ENCODE results near the gene ZNF784.

The ZNF784 gene

DNA sequence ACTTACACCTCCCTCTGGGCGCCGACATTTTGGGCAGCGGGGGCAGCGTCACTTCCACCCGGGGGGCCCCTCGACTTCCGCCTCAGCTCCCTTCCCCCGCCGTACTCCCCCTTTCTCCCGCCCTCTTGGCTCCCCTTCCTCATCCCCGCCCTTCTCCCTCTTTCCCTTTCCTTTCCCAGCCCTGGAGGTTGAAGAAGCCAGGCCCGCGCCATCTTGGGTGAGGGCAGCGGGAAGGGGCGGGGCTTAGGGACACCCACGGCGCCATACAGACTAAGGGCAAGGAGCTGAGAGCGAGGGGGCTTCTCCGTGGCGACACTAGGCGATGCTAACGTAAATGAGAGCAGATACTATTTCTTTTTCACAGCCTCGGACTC lies 24.9 kb downstream of the ZNF784 start, which contains the start of gene FIZ1:
Gene FIZ1, minus strand, starts transcription at position 50 of the 374 bp plus-strand sequence. CDS start 1,652 bp downstream, outside the sequence.
- Mint-ChIP-seq H3K36me3 (ENCODE audit: insufficient read depth) (peaks cover 11% of the 10 kb centered on the region), H3K4me1 (peaks cover 28% of the 10 kb centered on the region)

DNA sequence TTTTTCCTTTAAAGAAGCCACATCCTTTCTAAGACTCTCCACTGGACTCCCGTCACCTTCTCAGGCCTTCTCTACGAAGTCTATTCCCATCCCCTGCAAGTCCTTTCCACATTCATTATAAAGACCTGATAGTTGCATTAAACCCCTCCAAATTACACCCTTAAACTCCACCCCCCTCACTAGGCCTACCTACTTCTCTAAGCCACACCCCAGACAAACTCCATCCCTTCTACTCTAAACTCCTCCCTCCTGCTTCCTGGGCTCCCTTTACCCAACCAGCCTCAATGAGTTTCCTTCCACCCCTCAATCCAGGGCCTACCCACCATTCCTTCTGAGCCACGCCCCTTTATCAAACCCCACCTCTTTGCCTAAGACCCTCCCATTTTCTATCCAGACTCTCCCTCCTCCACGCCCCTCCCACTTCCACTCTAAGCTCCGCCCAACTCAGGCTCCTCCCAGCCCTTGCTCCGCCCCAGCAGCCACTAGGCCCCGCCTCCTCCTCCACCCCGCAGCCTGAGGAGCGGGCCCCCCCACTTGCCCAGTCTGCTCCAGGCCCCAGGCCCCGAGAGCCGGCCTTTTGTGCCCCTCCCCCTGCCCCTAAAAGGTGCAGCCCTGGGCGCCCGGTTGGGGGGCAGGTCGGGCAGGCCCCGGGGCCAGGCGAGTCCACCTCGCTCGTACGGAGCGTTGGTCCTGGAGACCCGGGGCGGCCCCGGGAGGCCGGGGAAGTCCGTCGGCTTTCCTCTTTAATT lies 25.5 kb downstream of the ZNF784 start:
- Mint-ChIP-seq H3K36me3 (ENCODE audit: insufficient read depth) (peaks cover 11% of the 10 kb centered on the region), H3K9me3 (no peaks in the 10 kb centered on the region), H3K4me3 (peak overlapping the region; percentile 94), H3K4me1 (peaks cover 26% of the 10 kb centered on the region), H3K27me3 (no peaks in the 10 kb centered on the region), H3K27ac (ENCODE audit: low read depth) (peak overlapping the region; percentile 91)
- peak; percentile 54 for ATAC-seq (replicated peaks; ENCODE audit: extremely low read depth, poor library complexity, severe bottlenecking)
- peak; percentile 97 to 99 for DNase-seq (ENCODE audit: low spot score in 2 of 2)

More for the DNA sequence above, 24.9 kb downstream of the ZNF784 start, which contains the start of gene FIZ1:
- ATAC-seq (replicated peaks; ENCODE audit: extremely low read depth, poor library complexity, severe bottlenecking) (peak; percentile 83), DNase-seq (ENCODE audit: low spot score in 2 of 2) (peak; percentile 90 to 94)
- H3K9me3 Mint-ChIP-seq = no peaks in the 10 kb centered on the region
- H3K4me3 Mint-ChIP-seq = peak within 1 kb of the TSS; percentile 94
- H3K27me3 Mint-ChIP-seq = no peaks in the 10 kb centered on the region
- peak within 1 kb of the TSS; percentile 91 for H3K27ac Mint-ChIP-seq (ENCODE audit: low read depth)

DNA sequence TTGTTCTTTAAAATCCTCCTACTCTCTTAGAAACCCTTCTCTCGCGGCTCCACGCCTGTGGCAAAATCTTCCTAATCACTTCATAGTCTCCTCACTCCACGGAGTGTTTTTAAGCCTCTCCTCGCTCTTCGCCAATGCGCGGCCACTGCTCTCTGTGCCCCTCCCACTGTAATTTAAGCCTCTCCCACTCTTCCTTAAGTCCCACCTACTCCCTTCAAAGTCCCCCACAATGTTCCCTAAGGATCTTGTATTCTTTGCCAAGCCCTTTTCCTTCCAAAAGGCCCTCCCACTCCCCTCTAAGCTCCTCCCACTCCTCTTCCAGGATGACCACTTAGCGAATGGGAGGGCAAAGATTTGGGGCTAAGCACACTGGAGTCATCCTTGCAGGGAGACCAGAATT lies 26.3 kb downstream of the ZNF784 start:
- Mint-ChIP-seq H3K4me3 (no peak overlapping the region), H3K9me3 (no peaks in the 10 kb centered on the region), H3K27ac (ENCODE audit: low read depth) (no peak overlapping the region), H3K36me3 (ENCODE audit: insufficient read depth) (peaks cover 11% of the 10 kb centered on the region), H3K4me1 (peaks cover 21% of the 10 kb centered on the region), H3K27me3 (no peaks in the 10 kb centered on the region)
- ATAC-seq (replicated peaks; ENCODE audit: extremely low read depth, poor library complexity, severe bottlenecking) (no peak), DNase-seq (ENCODE audit: low spot score in 2 of 2) (no peak)

DNA sequence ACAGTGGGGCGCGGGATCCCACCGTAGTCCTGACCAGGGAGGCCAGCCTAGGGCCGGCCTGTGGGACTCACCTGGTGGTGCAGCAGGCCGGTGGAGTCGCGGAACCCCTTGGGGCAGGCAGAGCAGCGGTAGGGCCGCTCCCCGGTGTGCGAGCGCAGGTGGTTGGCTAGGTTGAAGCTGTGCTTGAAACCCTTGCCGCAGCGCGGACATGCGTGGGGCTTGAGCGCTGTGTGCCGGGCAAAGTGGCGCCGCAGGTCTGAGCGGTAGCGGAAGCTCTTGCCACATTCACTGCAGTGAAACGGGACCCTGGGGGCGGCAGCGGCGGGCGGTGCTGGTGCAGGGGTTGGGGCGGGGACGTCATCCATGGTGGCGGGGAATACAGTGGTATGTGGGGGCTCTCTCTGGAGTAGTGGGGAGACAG lies 26.9 kb downstream of the ZNF784 start:
- Mint-ChIP-seq H3K27me3 (no peaks in the 10 kb centered on the region), H3K4me1 (peaks cover 21% of the 10 kb centered on the region), H3K4me3 (no peak overlapping the region), H3K36me3 (ENCODE audit: insufficient read depth) (peaks cover 11% of the 10 kb centered on the region), H3K9me3 (no peaks in the 10 kb centered on the region), H3K27ac (ENCODE audit: low read depth) (no peak overlapping the region)
- DNase-seq (ENCODE audit: low spot score in 2 of 2) (no peak), ATAC-seq (replicated peaks; ENCODE audit: extremely low read depth, poor library complexity, severe bottlenecking) (no peak)

DNA sequence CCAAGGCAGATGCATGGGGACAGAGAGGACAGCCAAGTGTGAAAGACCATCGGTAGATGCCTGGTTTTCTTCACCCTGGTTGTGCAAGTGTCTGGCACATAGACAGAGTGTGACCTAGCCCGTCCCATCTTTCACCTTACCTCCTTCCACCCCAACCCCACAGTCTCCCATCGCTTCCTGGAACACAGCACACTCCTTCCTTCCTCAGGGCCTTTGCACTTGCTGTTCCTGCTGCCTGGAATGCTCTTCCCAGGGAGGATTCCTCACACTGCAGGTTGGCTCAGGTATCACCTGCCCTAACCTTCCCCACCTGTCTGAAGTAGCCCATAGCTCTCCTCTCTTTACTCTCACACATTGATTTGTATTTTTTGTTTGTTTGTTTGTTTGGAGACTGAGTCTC lies 28.1 kb downstream of the ZNF784 start:
- H3K36me3 Mint-ChIP-seq (ENCODE audit: insufficient read depth) = peaks cover 11% of the 10 kb centered on the region

DNA sequence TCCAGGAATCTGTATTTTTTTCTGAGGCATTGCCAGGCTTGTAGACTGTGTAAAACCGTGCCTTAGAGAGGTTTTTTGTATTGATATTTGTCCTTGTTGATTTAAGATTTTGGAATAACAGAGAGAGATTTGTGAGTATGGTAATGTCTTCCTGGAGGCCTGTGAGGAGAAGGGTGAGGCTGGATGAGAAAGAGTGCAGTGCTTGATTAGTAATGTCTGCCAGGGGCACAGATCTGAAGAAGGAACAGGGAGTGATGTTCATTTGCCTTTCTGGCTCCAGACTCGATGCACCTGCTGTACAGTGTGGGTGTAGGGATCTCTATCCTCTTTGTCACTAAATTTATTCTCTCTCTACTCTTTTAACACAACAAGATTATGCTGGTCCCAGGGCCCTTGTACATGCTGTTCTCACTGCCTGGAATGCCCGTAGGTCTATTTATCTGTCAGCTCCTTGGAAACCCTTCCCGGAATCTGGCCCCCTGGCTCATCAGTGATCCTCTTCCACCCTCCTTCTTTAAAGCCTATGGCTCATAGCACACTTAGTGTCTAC lies 29.3 kb downstream of the ZNF784 start:
- H3K9me3 Mint-ChIP-seq = no peaks in the 10 kb centered on the region
- DNase-seq (ENCODE audit: low spot score in 2 of 2) = no peak
- no peak overlapping the region for H3K4me3 Mint-ChIP-seq
- no peak for ATAC-seq (replicated peaks; ENCODE audit: extremely low read depth, poor library complexity, severe bottlenecking)
- peaks cover 11% of the 10 kb centered on the region for H3K36me3 Mint-ChIP-seq (ENCODE audit: insufficient read depth)
- H3K4me1 Mint-ChIP-seq = peaks cover 11% of the 10 kb centered on the region
- H3K27ac Mint-ChIP-seq (ENCODE audit: low read depth) = peak overlapping the region; percentile 71
- no peaks in the 10 kb centered on the region for H3K27me3 Mint-ChIP-seq

More for the DNA sequence above, 28.1 kb downstream of the ZNF784 start:
- H3K9me3 Mint-ChIP-seq = no peaks in the 10 kb centered on the region
- no peak overlapping the region for H3K4me3 Mint-ChIP-seq
- no peak overlapping the region for H3K27ac Mint-ChIP-seq (ENCODE audit: low read depth)
- H3K27me3 Mint-ChIP-seq = no peaks in the 10 kb centered on the region
- peaks cover 14% of the 10 kb centered on the region for H3K4me1 Mint-ChIP-seq
- no peak for DNase-seq (ENCODE audit: low spot score in 2 of 2)
- no peak for ATAC-seq (replicated peaks; ENCODE audit: extremely low read depth, poor library complexity, severe bottlenecking)

DNA sequence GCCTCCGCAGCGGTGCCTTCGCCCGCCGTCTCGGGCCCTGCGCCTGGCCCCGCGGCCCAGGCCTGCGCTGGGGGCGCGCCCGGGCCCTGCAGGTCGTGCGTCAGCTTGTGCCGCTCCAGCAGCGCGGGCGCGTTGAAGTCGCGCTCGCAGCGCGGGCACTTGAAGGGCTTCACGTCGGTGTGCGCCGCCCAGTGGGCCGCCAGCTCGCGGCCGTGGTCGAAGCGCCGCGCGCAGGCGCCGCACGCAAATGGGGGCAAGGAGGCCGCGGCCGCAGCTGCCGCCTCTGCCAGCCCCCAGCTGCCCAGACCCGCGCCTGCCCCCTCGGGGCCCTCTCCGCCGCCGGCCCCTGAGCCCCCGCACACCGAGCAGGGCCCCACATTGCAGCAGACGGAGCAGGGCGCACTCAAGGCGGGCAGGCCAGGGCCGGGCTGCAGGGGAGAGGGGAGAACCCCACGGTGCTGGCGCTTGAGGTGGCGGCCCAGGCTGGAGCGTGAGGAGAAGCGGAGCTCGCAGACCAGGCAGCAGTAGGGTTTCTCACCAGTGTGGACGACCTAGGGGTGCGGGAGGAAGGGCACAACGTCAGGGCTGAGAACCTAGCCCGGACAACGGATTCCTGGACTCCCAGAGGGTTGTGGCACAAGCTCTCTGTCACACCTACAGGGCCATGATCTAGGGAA lies 31.1 kb downstream of the ZNF784 start:
- no peaks in the 10 kb centered on the region for H3K9me3 Mint-ChIP-seq
- H3K36me3 Mint-ChIP-seq (ENCODE audit: insufficient read depth) = peaks cover 8% of the 10 kb centered on the region
- H3K4me1 Mint-ChIP-seq = peaks cover 4% of the 10 kb centered on the region
- no peak overlapping the region for H3K27ac Mint-ChIP-seq (ENCODE audit: low read depth)
- no peak overlapping the region for H3K4me3 Mint-ChIP-seq
- no peaks in the 10 kb centered on the region for H3K27me3 Mint-ChIP-seq
- DNase-seq (ENCODE audit: low spot score in 2 of 2) (no peak), ATAC-seq (replicated peaks; ENCODE audit: extremely low read depth, poor library complexity, severe bottlenecking) (no peak)

DNA sequence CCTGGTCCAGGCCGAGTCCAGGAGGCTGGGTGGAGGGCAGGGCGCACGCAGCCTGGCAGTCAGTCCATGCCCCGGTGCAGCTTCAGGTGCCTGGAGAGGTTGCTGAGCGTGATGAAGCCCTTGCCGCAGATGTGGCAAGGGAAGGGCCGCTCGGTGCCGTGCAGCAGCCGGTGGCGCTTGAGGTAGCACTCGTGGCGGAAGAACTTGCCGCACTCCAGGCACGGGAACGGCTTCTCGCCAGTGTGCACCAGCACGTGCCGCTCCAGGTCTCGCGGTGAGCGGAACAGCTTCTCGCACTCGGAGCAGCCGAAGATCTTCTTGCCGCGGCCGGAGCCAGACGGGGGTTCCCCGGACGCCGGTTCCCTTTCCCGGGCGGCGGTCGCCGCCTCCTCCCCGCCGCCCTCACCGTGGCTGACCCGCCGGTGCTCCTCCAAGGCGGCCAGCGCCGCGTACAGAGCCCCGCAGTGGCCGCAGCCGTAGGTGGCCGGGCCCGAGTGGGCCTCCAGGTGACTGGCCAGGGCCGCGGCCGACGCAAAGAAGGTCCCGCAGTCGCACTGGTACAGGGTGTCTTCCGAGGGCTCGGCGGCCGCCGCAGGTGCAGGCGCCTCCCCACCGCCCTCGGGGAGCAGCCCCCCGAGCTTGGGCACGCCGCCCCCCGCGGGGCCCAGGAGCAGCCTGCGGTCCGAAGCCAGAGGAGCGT lies 31.8 kb downstream of the ZNF784 start:
- no peaks in the 10 kb centered on the region for H3K27me3 Mint-ChIP-seq
- peaks cover 7% of the 10 kb centered on the region for H3K36me3 Mint-ChIP-seq (ENCODE audit: insufficient read depth)
- H3K4me3 Mint-ChIP-seq = no peak overlapping the region
- no peak overlapping the region for H3K27ac Mint-ChIP-seq (ENCODE audit: low read depth)
- DNase-seq (ENCODE audit: low spot score in 2 of 2) = no peak
- peaks cover 4% of the 10 kb centered on the region for H3K4me1 Mint-ChIP-seq
- no peak for ATAC-seq (replicated peaks; ENCODE audit: extremely low read depth, poor library complexity, severe bottlenecking)
- no peaks in the 10 kb centered on the region for H3K9me3 Mint-ChIP-seq

DNA sequence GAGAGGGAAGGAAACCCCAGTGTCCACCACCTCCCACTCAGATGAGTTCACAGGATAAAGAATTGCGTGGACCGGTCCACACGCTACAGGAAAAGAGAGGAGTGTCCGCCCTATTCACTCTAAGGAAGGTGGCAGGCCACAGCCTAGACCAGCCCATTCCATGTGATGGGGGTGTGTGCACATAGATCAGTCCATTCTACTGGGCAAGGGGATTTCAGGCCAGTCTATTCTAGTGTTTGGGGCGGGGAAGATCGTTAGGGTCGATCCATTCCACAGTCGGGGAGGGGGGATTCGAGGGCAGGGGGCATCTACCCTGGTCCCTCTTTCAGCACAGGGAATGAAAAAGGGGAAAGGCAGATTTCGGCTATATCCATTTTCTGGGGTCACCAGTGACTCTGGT lies 32.8 kb downstream of the ZNF784 start:
- peaks cover 14% of the 10 kb centered on the region for H3K4me1 Mint-ChIP-seq
- H3K4me3 Mint-ChIP-seq = no peak overlapping the region
- no peaks in the 10 kb centered on the region for H3K27me3 Mint-ChIP-seq
- peaks cover 5% of the 10 kb centered on the region for H3K36me3 Mint-ChIP-seq (ENCODE audit: insufficient read depth)
- no peak for DNase-seq (ENCODE audit: low spot score in 2 of 2)
- H3K9me3 Mint-ChIP-seq = no peaks in the 10 kb centered on the region
- H3K27ac Mint-ChIP-seq (ENCODE audit: low read depth) = no peak overlapping the region
- no peak for ATAC-seq (replicated peaks; ENCODE audit: extremely low read depth, poor library complexity, severe bottlenecking)

DNA sequence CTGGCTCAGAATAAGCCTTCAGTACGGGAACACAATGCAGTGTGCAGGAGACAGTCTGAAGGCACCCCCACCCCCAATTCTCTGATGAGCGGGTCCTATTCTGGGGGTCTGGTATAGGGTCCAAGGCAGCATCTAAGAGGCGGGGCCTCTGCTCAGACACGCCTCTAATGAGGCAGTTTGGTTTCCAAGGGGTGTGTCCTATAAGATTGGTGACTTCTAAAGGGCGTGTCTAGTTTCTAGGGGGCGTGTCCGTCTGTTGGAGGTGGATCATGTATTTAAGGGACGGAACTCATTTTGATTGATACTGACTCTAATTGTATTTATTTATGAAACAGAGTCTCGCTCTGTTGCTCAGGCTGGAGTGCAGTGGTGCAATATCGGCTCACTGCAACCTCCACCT lies 33.7 kb downstream of the ZNF784 start:
- H3K36me3 Mint-ChIP-seq (ENCODE audit: insufficient read depth) = peaks cover 4% of the 10 kb centered on the region
- H3K27ac Mint-ChIP-seq (ENCODE audit: low read depth) = no peak overlapping the region
- H3K4me1 Mint-ChIP-seq = peaks cover 23% of the 10 kb centered on the region
- ATAC-seq (replicated peaks; ENCODE audit: extremely low read depth, poor library complexity, severe bottlenecking) = no peak
- H3K27me3 Mint-ChIP-seq = no peaks in the 10 kb centered on the region
- no peaks in the 10 kb centered on the region for H3K9me3 Mint-ChIP-seq
- no peak overlapping the region for H3K4me3 Mint-ChIP-seq
- DNase-seq (ENCODE audit: low spot score in 2 of 2) = no peak

DNA sequence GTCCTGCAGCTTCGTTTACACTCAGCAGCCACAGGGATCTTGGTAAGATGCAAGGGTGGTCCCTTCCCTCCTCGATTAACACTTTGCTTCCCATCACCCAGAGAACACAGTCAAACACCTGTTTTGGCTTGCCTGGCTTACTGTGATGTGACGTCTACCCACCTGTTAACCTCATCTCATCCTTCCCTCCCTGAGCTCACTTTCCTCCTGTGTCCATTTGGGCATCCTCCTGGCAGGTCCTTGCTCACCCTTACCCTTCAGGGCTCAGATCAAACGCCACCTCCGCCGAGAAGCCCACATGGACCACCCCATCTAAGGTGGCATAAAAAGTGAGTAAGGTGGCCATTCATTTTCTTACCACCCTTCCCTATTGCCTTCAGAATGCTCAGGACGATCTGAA lies 34.3 kb downstream of the ZNF784 start:
- H3K36me3 Mint-ChIP-seq (ENCODE audit: insufficient read depth) = peaks cover 2% of the 10 kb centered on the region
- no peak overlapping the region for H3K4me3 Mint-ChIP-seq
- DNase-seq (ENCODE audit: low spot score in 2 of 2) = no peak
- H3K27me3 Mint-ChIP-seq = no peaks in the 10 kb centered on the region
- no peak overlapping the region for H3K27ac Mint-ChIP-seq (ENCODE audit: low read depth)
- peaks cover 28% of the 10 kb centered on the region for H3K4me1 Mint-ChIP-seq
- ATAC-seq (replicated peaks; ENCODE audit: extremely low read depth, poor library complexity, severe bottlenecking) = no peak
- H3K9me3 Mint-ChIP-seq = no peaks in the 10 kb centered on the region

DNA sequence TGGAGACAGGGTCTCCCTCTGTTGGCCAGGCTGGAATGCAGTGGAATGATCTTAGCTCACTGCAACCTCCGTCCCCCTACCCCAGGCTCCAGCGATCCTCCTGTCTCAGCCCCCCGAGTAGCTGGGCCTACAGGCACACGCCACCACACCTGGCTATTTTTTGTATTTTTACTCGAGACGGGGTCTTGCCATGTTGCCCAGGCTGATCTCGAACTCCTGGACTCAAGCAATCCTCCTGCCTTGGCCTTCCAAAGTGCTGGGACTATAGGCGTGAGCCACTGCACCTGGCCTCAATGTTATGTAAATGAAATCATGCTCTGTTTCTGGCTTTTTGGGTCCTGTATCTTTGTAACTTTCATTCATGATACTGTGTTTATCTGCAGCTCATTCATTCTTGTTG lies 35.6 kb downstream of the ZNF784 start:
- ATAC-seq (replicated peaks; ENCODE audit: extremely low read depth, poor library complexity, severe bottlenecking) (no peak), DNase-seq (ENCODE audit: low spot score in 2 of 2) (no peak)
- Mint-ChIP-seq H3K4me1 (peaks cover 29% of the 10 kb centered on the region), H3K27ac (ENCODE audit: low read depth) (no peak overlapping the region), H3K4me3 (no peak overlapping the region), H3K27me3 (no peaks in the 10 kb centered on the region), H3K9me3 (no peaks in the 10 kb centered on the region), H3K36me3 (ENCODE audit: insufficient read depth) (peaks cover 2% of the 10 kb centered on the region)
